ENCODE results near the gene PLBD2. TPM values are rescaled to one million over a fixed set of nuclear protein-coding genes. Genes with fewer than 3 reads are reported as not detected.

Gene PLBD2
- total RNA-seq, 1 experiment from 2014 or later = 31.4 TPM

- TF ChIP-seq CTCF (conservative IDR thresholded peaks at IDR 0.05) = no peak
Measured at GRCh38 chr12:113322343-113322742, 36.0 kb upstream of the PLBD2 start.

More at GRCh38 chr12:113322343-113322742, 36.0 kb upstream of the PLBD2 start:
- Mint-ChIP-seq H3K9me3 (peaks cover 0 to 3% of the 10 kb centered on the region in 2 experiments; a peak in 3 of 5 replicates), H3K4me3 (no peak overlapping the region), H3K27me3 (ENCODE audit: low read depth) (no peaks in the 10 kb centered on the region), H3K36me3 (ENCODE audit: insufficient read depth in 1 of 3, low read depth in 3 of 3) (peaks cover 18 to 35% (median 22%) of the 10 kb centered on the region in 3 experiments), H3K4me1 (peaks cover 7 to 15% of the 10 kb centered on the region in 2 experiments; a peak in 3 of 4 replicates), H3K27ac (no peak overlapping the region; a peak in 1 of 7 replicates)
- H3K18ac ChIP-seq (ENCODE audit: insufficient read length, low read depth, low read length) = no peak overlapping the region
- no peak overlapping the region for H3K56ac ChIP-seq (ENCODE audit: insufficient read length, low read depth, low read length)
- no CpG with 5 or more reads among the region's 2 CpGs for WGBS (ENCODE audit: extremely low coverage, insufficient read length, low lambda C conversion rate)
- no peaks in the 10 kb centered on the region for H3K79me1 ChIP-seq (ENCODE audit: insufficient read depth, low read depth, low read length, poor library complexity, severe bottlenecking)
- no peaks in the 10 kb centered on the region for H3K4me1 ChIP-seq (ENCODE audit: insufficient read depth, low read length)
- H2BK15ac ChIP-seq (ENCODE audit: low read depth, low read length) = no peak overlapping the region
- H2BK5ac ChIP-seq (ENCODE audit: insufficient read length, low read length) = no peak overlapping the region
- H2BK120ac ChIP-seq (ENCODE audit: low read depth, low read length, poor library complexity, severe bottlenecking) = no peak overlapping the region
- H3K4me2 ChIP-seq (ENCODE audit: insufficient read depth, insufficient read length, low read length) = no peak overlapping the region
- H4K8ac ChIP-seq (replicated peaks; ENCODE audit: insufficient read length, low read depth, low read length) = no peak overlapping the region
- H3T11ph ChIP-seq (ENCODE audit: low read length) = no peak overlapping the region
- no peak for DNase-seq
- H3K23me2 ChIP-seq (ENCODE audit: insufficient read length, low read depth, low read length, poor library complexity, severe bottlenecking) = no peaks in the 10 kb centered on the region
- H3K23ac ChIP-seq (ENCODE audit: insufficient read length, low read depth, low read length) = no peak overlapping the region
- H2AFZ ChIP-seq (ENCODE audit: low read length) = no peak overlapping the region
- no peak overlapping the region for H4K5ac ChIP-seq (ENCODE audit: insufficient read length, low read depth, low read length)
- H3K4ac ChIP-seq (ENCODE audit: low read depth, low read length) = no peak overlapping the region
- no peak overlapping the region for H2AK5ac ChIP-seq (ENCODE audit: insufficient read length, low read length)
- H3K9ac ChIP-seq (ENCODE audit: extremely low read depth, insufficient read length, low read length) = no peak overlapping the region
- no peak overlapping the region for H3K14ac ChIP-seq (ENCODE audit: insufficient read depth, low read length)
- H3K27ac ChIP-seq (ENCODE audit: insufficient read length, low read depth, low read length) = no peak overlapping the region
- H3K9me3 ChIP-seq (ENCODE audit: control insufficient read depth, low read depth, low read length) = no peaks in the 10 kb centered on the region
- H3K27me3 ChIP-seq (ENCODE audit: insufficient read depth, low read length) = no peaks in the 10 kb centered on the region
- H3K79me2 ChIP-seq (ENCODE audit: insufficient read depth, low read length) = no peaks in the 10 kb centered on the region
- H2BK20ac ChIP-seq (ENCODE audit: low read depth, low read length, poor library complexity, severe bottlenecking) = no peak overlapping the region
- H4K20me1 ChIP-seq (ENCODE audit: control insufficient read depth, insufficient read depth, insufficient read length) = no peaks in the 10 kb centered on the region
- no peak overlapping the region for H4K91ac ChIP-seq (ENCODE audit: insufficient read length, low read depth, low read length)
- H2BK12ac ChIP-seq (ENCODE audit: insufficient read length, low read depth, low read length) = no peak overlapping the region
